ENCODE measurements around the gene ERCC1. TPM values are rescaled to one million over a fixed set of nuclear protein-coding genes. Genes with fewer than 3 reads are reported as not detected.

ERCC1 gene
- total and polyA plus RNA-seq, 2 of the 13 experiments (the other 11 are each of a cell fraction or from before 2014, with no cell fraction given): 40.0 to 66.4 TPM

GRCh38 chr19:45455707-45456499, 32.2 kb upstream of the ERCC1 start (continued):
- peak; percentile 41 for TF ChIP-seq ZNF407 (CRISPR knock-in tag; IDR thresholded peaks at IDR 0.05; ENCODE audit: not compliant biosample characterization)
- 0 out of 2 replicates have a peak, but pooled peaks have one; percentile 56 for TF ChIP-seq NFIC (IDR thresholded peaks at IDR 0.05; ENCODE audit: low read length)
- no peak; a peak in 1 of 4 replicates for TF ChIP-seq ATF4 (CRISPR knock-in tag; IDR thresholded peaks at IDR 0.05)
- TF ChIP-seq ZNF563 (CRISPR knock-in tag; IDR thresholded peaks at IDR 0.05): no peak
- peak; percentile 67; the same call in 1 of the 2 replicates for TF ChIP-seq ZBTB20 (CRISPR knock-in tag; IDR thresholded peaks at IDR 0.05; ENCODE audit: borderline replicate concordance, low read depth)
- no peak for TF ChIP-seq ZNF382 (CRISPR knock-in tag; IDR thresholded peaks at IDR 0.05; ENCODE audit: borderline replicate concordance)
- TF ChIP-seq ZNF350 (CRISPR knock-in tag; IDR thresholded peaks at IDR 0.05; ENCODE audit: borderline replicate concordance, low read depth): peak; percentile 92
- 0 out of 2 replicates have a peak, but pooled peaks have one; percentile 29 for TF ChIP-seq TGIF2 (CRISPR knock-in tag; IDR thresholded peaks at IDR 0.05)
- TF ChIP-seq TFDP2 (CRISPR knock-in tag; IDR thresholded peaks at IDR 0.05): 0 out of 2 replicates have a peak, but pooled peaks have one; percentile 21
- TF ChIP-seq ZNF772 (CRISPR knock-in tag; IDR thresholded peaks at IDR 0.05): peak; percentile 46; the same call in 1 of the 2 replicates
- TF ChIP-seq TAF1 (CRISPR knock-in tag; IDR thresholded peaks at IDR 0.05): no peak
- 0 out of 2 replicates have a peak, but pooled peaks have one; percentile 40 for TF ChIP-seq KLF12 (CRISPR knock-in tag; IDR thresholded peaks at IDR 0.05; ENCODE audit: borderline replicate concordance)
- no peak for TF ChIP-seq SNAI1 (CRISPR knock-in tag; IDR thresholded peaks at IDR 0.05; ENCODE audit: borderline replicate concordance)
- no peak for TF ChIP-seq NBN (conservative IDR thresholded peaks at IDR 0.05)
- TF ChIP-seq MXD3 (CRISPR knock-in tag; IDR thresholded peaks at IDR 0.05): no peak; the same call in 1 of the 2 replicates
- TF ChIP-seq ELF4 (CRISPR knock-in tag; IDR thresholded peaks at IDR 0.05; ENCODE audit: borderline replicate concordance): no peak
